NOMO-1 treated with DMSO at 0.1 percent for 48 hours (cell line): ENCODE data around the gene KMT2E.

Experiments
- DNase-seq: peaks from one replicate; lab custom pipeline; 2025; ENCODE audit not compliant: unreplicated experiment; lab: John Stamatoyannopoulos, UW

The KMT2E gene

GRCh38 chr7:105067691-105068090, 53.7 kb downstream of the KMT2E start:
- DNase-seq, result no peak

- DNase-seq, result no peak
These were observed 54.9 kb downstream of the KMT2E start for GRCh38 chr7:105068886-105069285.

GRCh38 chr7:105073143-105073542, 59.1 kb downstream of the KMT2E start:
- DNase-seq, result no peak

GRCh38 chr7:105079348-105079747, 65.3 kb downstream of the KMT2E start:
- DNase-seq, result no peak

GRCh38 chr7:105084581-105084980, 70.6 kb downstream of the KMT2E start:
- DNase-seq, result no peak

GRCh38 chr7:105086850-105087249, 72.8 kb downstream of the KMT2E start:
- DNase-seq, result no peak

GRCh38 chr7:105087981-105088380, 74.0 kb downstream of the KMT2E start:
- DNase-seq, result no peak

GRCh38 chr7:105088456-105088855, 74.5 kb downstream of the KMT2E start:
- DNase-seq, result no peak

- DNase-seq, result no peak
These were observed 81.0 kb downstream of the KMT2E start for GRCh38 chr7:105094966-105095365.

GRCh38 chr7:105096306-105096705, 82.3 kb downstream of the KMT2E start:
- DNase-seq, result no peak

- DNase-seq, result no peak
These were observed 83.6 kb downstream of the KMT2E start for GRCh38 chr7:105097619-105098018.

GRCh38 chr7:105098863-105099515, 85.0 kb downstream of the KMT2E start:
- DNase-seq, result no peak

- DNase-seq, result no peak
These were observed 87.9 kb downstream of the KMT2E start for GRCh38 chr7:105101864-105102263.

GRCh38 chr7:105102557-105103352, 88.8 kb downstream of the KMT2E start:
- no peak for DNase-seq

- no peak for DNase-seq
These were observed 91.6 kb downstream of the KMT2E start for GRCh38 chr7:105105579-105105978.

- DNase-seq, result no peak
These were observed 92.5 kb downstream of the KMT2E start for GRCh38 chr7:105106473-105106872.

GRCh38 chr7:105107458-105107857, 93.5 kb downstream of the KMT2E start:
- DNase-seq, result no peak

- DNase-seq, result no peak
These were observed 98.7 kb downstream of the KMT2E start for GRCh38 chr7:105112440-105113418.

- DNase-seq, result peak; percentile 4
These were observed 104.9 kb downstream of the KMT2E start for GRCh38 chr7:105118612-105119600.

- no peak for DNase-seq
These were observed 108.6 kb downstream of the KMT2E start for GRCh38 chr7:105122619-105123018.
